HepG2 (cell line): ENCODE data around the gene MIDN. TPM values are rescaled to one million over a fixed set of nuclear protein-coding genes. Genes with fewer than 3 reads are reported as not detected.

Experiments
- ARID5B ChIP-seq: IDR thresholded peaks from 2 replicates; pipeline ENCODE4 v1.4.0; 2020; ENCODE audit warnings: mild to moderate bottlenecking, missing genetic modification reagents
- ATF3 ChIP-seq: sonication (generic); formaldehyde crosslinking; IDR thresholded peaks from 2 replicates; pipeline ENCODE4 v1.4.0; 2020; ENCODE audit warnings: missing genetic modification reagents
- FOXO1 ChIP-seq: sonication (generic); formaldehyde crosslinking; IDR thresholded peaks from 2 replicates; pipeline ENCODE4 v1.4.0; 2020; ENCODE audit warnings: missing genetic modification reagents
- JUND ChIP-seq: sonication (generic); formaldehyde crosslinking; IDR thresholded peaks from 2 replicates; pipeline ENCODE4 v1.8.0; 2022; ENCODE audit warnings: mild to moderate bottlenecking, missing genetic modification reagents
- KDM2A ChIP-seq: sonication (generic); formaldehyde crosslinking; IDR thresholded peaks from 2 replicates; pipeline ENCODE4 v1.4.0; 2020; ENCODE audit warnings: low read depth, missing genetic modification reagents, borderline replicate concordance
- KDM6A ChIP-seq: IDR thresholded peaks from 2 replicates; pipeline ENCODE4 v1.6.1; 2016; ENCODE audit warnings: low read depth
- NFKB2 ChIP-seq: sonication (generic); formaldehyde crosslinking; IDR thresholded peaks from 2 replicates; pipeline ENCODE4 v1.4.0; 2020; ENCODE audit warnings: missing genetic modification reagents, borderline replicate concordance
- PHF20 ChIP-seq: sonication (generic); formaldehyde crosslinking; IDR thresholded peaks from 2 replicates; pipeline ENCODE4 v1.5.0; 2020; ENCODE audit warnings: mild to moderate bottlenecking, missing genetic modification reagents
- PHF8 ChIP-seq: sonication (generic); formaldehyde crosslinking; IDR thresholded peaks from 2 replicates; pipeline ENCODE4 v1.5.0; 2020; ENCODE audit warnings: missing genetic modification reagents
- RXRA ChIP-seq: sonication (generic); formaldehyde crosslinking; IDR thresholded peaks from 2 replicates; pipeline ENCODE4 v1.5.1; 2020; ENCODE audit warnings: missing genetic modification reagents
- SALL2 ChIP-seq: sonication (generic); formaldehyde crosslinking; IDR thresholded peaks from 2 replicates; pipeline ENCODE4 v1.8.1; 2023; ENCODE audit warnings: mild to moderate bottlenecking, missing genetic modification reagents, inconsistent platforms
- SMARCC2 ChIP-seq: fragments of 450-650 bp; IDR thresholded peaks from 2 replicates; pipeline ENCODE4 v1.6.1; 2017; ENCODE audit warnings: antibody characterized with exemption, mild to moderate bottlenecking
- ZBTB4 ChIP-seq: sonication (generic); formaldehyde crosslinking; IDR thresholded peaks from 2 replicates; pipeline ENCODE4 v1.4.0; 2020; ENCODE audit warnings: missing genetic modification reagents, mild to moderate bottlenecking, borderline replicate concordance
- ZBTB7B ChIP-seq: sonication (generic); formaldehyde crosslinking; IDR thresholded peaks from 2 replicates; pipeline ENCODE4 v1.4.0; 2020; ENCODE audit warnings: missing genetic modification reagents
- ZFP36 ChIP-seq: fragments of 150-350 bp; IDR thresholded peaks from 2 replicates; pipeline ENCODE4 v1.6.1; 2018; ENCODE audit warnings: borderline replicate concordance, low read length, low read depth; ENCODE audit not compliant: partially characterized antibody
- ZNF546 ChIP-seq: sonication (generic); formaldehyde crosslinking; conservative IDR thresholded peaks from 2 replicates; pipeline ENCODE4 v1.8.1; 2023; ENCODE audit warnings: mild to moderate bottlenecking, missing genetic modification reagents
- ZNF740 ChIP-seq: sonication (generic); formaldehyde crosslinking; IDR thresholded peaks from 2 replicates; pipeline ENCODE4 v1.4.0; 2020; ENCODE audit warnings: missing genetic modification reagents
- ZNF776 ChIP-seq: sonication (generic); formaldehyde crosslinking; IDR thresholded peaks from 2 replicates; pipeline ENCODE4 v1.4.0; 2020; ENCODE audit warnings: mild to moderate bottlenecking, missing genetic modification reagents
- ZNF790 ChIP-seq: sonication (generic); formaldehyde crosslinking; IDR thresholded peaks from 2 replicates; pipeline ENCODE4 v1.8.0; 2022; ENCODE audit warnings: missing genetic modification reagents, mild to moderate bottlenecking, borderline replicate concordance
- ZUFSP ChIP-seq: sonication (generic); formaldehyde crosslinking; IDR thresholded peaks from 2 replicates; pipeline ENCODE4 v1.9.0; 2021; ENCODE audit warnings: missing genetic modification reagents, mild to moderate bottlenecking, borderline replicate concordance
- polyA plus RNA-seq, 8 experiments: library from polyadenylated mRNA; depleted of rRNA in 3 of 8; stranded (reverse) in 7 of 8; unstranded in 1 of 8; fragments of >200 nt; fragmentation: Illumina TruSeq in 4 of 8; extraction: Trizol in 4 of 8; gene quantifications; 2 replicates each; pipeline versions ENCODE4 v1.2.1 to v1.2.3, GENCODE V29; 2011 to 2016; ENCODE audit warnings: low read depth in 4 of 8, missing spikeins in 1 of 8, mixed read lengths in 1 of 8; ENCODE audit not compliant: insufficient read depth in 1 of 8
- total RNA-seq, 5 experiments: library from RNA; depleted of rRNA; stranded (reverse); fragments of >200 nt; fragmentation: Illumina TruSeq; extraction: Trizol; gene quantifications; 2 replicates each; pipeline ENCODE4 v1.2.3, GENCODE V29; 2016; ENCODE audit warnings: low read depth in 1 of 5

Gene MIDN
- total and polyA plus RNA-seq, 2 of the 13 experiments (the other 11 are each of a cell fraction or from before 2014, with no cell fraction given) = 8.4 to 18.0 TPM

- TF ChIP-seq JUND (CRISPR knock-in tag) = no peak
- peak; percentile 38 for TF ChIP-seq PHF8 (CRISPR knock-in tag)
- peak; percentile 27; the same call in 1 of the 2 replicates for TF ChIP-seq PHF20 (CRISPR knock-in tag)
- no peak for TF ChIP-seq FOXO1 (CRISPR knock-in tag)
- peak; percentile 38; the same call in 1 of the 2 replicates for TF ChIP-seq ZBTB4 (CRISPR knock-in tag)
- TF ChIP-seq NFKB2 = peak; percentile 43; the same call in 1 of the 2 replicates
- TF ChIP-seq ZNF546 (CRISPR knock-in tag) = no peak
- TF ChIP-seq RXRA (CRISPR knock-in tag) = peak; percentile 99
- peak; percentile 97 for TF ChIP-seq ZBTB7B
- no peak for TF ChIP-seq ZNF776 (CRISPR knock-in tag)
- peak; percentile 27; the same call in 1 of the 2 replicates for TF ChIP-seq KDM2A (CRISPR knock-in tag)
- no peak for TF ChIP-seq ATF3 (CRISPR knock-in tag)
- peak; percentile 68; the same call in 1 of the 2 replicates for TF ChIP-seq SALL2 (CRISPR knock-in tag)
- TF ChIP-seq SMARCC2 = no peak
- TF ChIP-seq ZNF790 (CRISPR knock-in tag) = no peak
- no peak for TF ChIP-seq ZUFSP
- TF ChIP-seq KDM6A (CRISPR knock-in tag) = 0 out of 2 replicates have a peak, but pooled peaks have one; percentile 18
- peak; percentile 65 for TF ChIP-seq ARID5B (CRISPR knock-in tag)
- no peak for TF ChIP-seq ZNF740 (CRISPR knock-in tag)
- no peak for TF ChIP-seq ZFP36
Measured at GRCh38 chr19:1283207-1283916, 35.0 kb downstream of the MIDN start (continued).
